Cerebellar cortex (tissue), 1 donor: Measurements from ENCODE around the gene IL1RAPL2.
"Not testable (repeated sequence)": the region's sequence is repeated elsewhere in the genome, so short reads cannot be mapped to it uniquely, and the experiment has no call there.

Experiments used
- DNase-seq: peaks from one replicate; pipeline ENCODE4 v3.0.0-alpha.2; 2015; ENCODE audit warnings: low spot score

The IL1RAPL2 gene

GRCh38 chrX:104565791-104566680, at the start of gene IL1RAPL2:
Gene IL1RAPL2 (plus strand): TSS chrX:104566199.
- peak; percentile 0 for DNase-seq

- DNase-seq = no peak
Observed at GRCh38 chrX:104522386-104522785, 43.6 kb upstream of the IL1RAPL2 start.

DNA sequence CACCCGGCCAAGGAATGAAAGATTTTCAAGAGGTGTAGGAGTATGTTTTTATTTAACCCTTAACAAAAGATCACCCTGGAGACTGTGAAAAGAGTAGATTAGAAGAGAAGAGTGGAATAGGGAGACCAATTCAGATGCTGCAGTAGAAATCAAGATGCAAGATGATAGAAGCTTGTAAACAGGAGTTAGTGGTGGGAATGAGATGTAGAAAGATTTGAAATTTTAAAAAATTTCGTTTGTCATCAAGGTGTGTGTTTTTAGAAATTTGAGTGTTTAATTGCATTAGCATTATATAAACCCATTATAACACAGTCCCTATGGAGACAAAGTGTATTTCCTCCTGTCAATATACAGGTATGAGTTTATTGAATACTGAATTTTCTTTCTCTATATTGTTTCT, 42.1 kb upstream of the IL1RAPL2 start:
- DNase-seq = no peak

DNA sequence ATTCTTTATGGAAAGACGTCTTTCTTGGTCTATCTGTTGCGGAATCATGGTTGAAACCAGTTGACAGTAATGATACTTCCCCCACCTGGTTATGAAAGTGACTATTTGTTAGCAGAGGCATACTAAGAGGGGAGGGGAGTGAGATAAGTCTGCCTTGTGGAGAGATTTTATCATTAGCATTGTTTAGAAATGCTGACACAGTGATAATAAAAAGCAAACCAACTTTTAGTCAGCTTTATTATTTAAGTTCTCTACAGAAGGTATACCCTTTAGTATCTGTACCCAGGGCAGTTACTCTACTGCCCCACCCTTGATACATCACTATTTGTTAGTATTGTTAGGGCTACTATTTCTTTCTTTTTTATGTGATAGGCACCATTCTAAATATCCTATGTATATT, 26.9 kb upstream of the IL1RAPL2 start:
- DNase-seq = no peak

DNA sequence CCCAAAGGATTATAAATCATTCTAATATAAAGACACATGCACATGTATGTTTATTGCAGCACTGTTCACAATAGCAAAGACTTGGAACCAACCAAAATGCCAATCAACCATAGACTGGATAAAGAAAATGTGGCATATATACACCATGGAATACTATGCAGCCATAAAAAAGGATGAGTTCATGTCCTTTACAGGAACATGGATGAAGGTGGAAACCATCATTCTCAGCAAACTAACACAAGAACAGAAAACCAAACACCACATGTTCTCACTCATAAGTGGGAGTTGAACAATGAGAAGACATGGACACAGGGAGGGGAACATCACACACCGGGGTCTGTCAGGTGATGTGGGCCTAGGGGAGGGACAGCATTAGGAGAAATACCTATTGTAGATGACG, 23.6 kb upstream of the IL1RAPL2 start:
- DNase-seq = not testable (repeated sequence)

GRCh38 chrX:104564335-104564734, 1.7 kb upstream of the IL1RAPL2 start:
- no peak for DNase-seq

- no peak for DNase-seq
Observed at GRCh38 chrX:104564921-104565703, 887 bp upstream of the IL1RAPL2 start.

DNA sequence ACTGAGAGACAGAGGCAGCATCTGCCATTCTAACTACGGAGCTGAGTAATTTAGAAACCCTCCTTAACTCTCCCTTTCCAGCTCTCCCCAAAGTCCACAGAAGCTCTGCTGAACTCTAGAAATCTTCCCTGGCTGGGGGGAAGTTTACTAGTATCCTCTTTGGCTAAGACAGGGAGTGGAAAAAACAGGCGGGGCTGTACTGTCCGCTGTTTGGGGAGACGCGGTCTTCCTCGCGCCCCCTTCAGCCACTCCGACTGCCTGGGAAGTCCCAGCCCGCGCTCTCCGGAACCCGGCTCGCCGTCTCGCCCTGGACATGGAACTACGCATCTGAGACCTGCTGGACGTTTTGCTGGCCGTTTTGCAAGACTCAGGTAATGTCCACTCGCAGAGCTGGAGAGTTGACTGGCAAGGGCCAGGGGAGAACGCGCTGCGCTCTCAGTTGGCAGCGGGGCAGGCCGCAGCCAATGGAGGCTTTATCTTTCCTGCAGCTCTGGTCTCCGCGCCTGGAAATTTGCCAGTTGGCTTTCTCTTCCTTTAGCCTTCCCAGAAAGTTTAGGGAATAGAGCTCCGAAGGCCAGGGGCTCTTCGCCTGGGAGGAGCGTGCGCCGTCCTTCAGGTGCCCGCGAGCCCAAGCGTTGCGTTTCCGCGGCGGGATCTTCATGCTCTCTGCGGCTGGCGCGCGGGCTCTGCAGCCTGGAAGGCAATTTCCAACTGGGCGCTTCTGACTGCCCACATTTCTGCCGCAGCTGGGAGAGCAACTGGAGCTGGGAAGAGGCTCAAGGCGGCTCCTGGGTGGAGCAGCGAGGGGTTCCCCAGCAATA, 892 bp downstream of the IL1RAPL2 start:
- DNase-seq = no peak

GRCh38 chrX:104567506-104567905, 1.5 kb downstream of the IL1RAPL2 start:
- DNase-seq = no peak

DNA sequence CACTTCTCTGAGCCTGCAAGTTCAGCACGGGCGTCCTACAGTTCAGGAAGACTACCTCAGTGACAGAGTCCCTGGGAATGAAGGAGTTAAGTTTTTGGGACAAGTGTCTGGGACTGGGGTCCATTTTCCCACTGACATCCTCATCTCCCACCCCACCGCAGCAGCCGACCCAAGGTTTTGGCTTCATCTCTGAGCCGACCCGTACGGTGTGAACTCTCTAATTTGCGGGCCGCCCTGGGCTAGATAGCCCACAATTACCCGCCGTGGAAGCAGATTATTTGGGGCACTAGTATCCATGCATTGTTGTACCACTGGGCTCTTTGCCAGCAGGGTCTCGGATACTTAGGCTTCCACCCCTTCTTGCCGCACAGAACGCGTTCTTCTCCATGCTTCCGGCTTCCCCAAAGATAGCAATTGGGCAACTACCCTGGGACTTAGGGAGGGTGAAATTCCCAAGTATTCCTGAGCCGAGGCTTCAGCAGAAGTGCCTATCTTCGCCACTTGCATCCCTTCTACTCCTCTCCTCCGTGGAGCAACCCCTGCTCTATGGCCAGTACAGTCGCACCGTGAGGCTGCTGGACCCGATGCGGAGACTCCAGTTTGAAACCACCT, 2.4 kb downstream of the IL1RAPL2 start:
- DNase-seq = no peak

DNA sequence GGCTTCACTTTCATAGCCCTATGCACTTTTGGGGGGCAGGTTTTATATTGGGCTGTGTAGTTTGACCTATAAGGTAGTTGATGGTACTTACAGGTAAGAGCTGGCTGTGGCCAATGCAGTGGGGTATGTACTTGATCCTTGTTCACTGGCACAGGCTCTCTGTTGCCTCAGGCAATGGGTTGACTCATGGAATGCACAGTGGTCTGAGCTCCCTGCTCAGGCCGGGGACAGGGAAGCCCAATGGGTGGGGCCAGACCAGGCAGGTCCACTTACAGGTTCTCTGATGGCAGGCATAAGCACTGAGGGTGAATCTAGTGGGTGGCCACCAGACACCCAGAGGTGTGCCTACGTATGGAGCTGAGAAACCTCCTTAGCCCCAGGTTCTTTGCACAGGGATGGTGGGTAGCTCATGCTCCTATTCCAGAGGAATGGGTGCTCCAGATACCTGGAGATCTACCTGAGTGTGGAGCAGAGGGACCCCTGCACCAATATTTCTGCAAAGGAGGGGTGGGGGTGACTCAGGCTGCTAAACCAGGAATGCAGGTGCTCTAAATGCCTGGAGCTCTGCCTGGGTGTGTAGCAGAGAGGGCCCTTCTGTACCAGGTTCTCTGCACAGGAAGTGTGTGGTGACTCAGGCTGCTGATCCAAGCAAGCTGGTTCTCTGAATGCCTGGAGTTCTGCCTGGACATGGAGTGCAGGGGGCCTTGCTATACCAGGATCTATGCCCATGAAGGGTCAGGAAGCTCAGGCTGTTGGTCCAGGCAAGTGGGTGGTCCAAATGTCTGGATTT, 52.3 kb downstream of the IL1RAPL2 start:
- DNase-seq = no peak

DNA sequence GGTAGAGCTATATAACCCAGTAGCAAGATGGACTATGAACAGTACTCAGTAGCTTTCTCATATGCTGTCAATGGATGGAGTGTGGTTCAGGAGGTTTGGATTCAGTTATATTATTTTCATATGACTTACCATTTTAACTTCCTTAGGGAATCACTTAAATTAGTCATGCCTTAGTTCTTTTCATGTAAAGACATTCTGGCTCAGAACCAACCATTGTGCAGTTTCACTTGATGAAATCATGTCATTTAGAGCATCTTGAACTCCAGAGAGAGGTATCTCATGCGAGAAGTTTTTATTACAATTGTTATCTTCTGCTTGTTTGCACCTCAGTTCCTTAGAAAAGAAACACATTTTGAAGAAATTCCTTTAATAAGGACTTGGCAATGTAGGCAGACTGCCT, 55.8 kb downstream of the IL1RAPL2 start:
- no peak for DNase-seq

GRCh38 chrX:104641176-104641575, 75.2 kb downstream of the IL1RAPL2 start:
- DNase-seq = no peak

GRCh38 chrX:104647084-104647483, 81.1 kb downstream of the IL1RAPL2 start:
- no peak for DNase-seq

- no peak for DNase-seq
Observed at GRCh38 chrX:104659005-104659744, 93.2 kb downstream of the IL1RAPL2 start.

- DNase-seq = no peak
Observed at GRCh38 chrX:104660092-104660491, 94.1 kb downstream of the IL1RAPL2 start.

- DNase-seq = no peak
Observed at GRCh38 chrX:104662694-104663093, 96.7 kb downstream of the IL1RAPL2 start.

DNA sequence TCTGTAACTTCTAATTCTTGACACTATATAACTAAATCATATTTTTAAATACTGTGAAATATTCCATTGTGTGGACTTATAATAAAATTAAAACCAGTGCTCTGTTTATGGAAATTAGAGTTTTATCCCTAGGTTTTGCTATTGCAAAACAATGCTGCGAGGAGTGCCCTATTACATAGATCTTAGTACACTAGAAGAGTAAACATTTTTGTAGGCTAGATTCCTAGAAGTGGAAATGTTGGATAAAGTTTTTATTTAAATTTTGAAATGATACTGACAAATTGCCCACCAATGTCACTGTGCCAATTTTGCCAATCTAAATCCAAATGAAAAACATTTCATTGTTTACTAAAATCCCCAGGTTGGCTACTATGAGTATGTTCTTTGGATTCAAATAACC, 99.7 kb downstream of the IL1RAPL2 start:
- DNase-seq = no peak

GRCh38 chrX:104668550-104668949, 102.6 kb downstream of the IL1RAPL2 start:
- no peak for DNase-seq

DNA sequence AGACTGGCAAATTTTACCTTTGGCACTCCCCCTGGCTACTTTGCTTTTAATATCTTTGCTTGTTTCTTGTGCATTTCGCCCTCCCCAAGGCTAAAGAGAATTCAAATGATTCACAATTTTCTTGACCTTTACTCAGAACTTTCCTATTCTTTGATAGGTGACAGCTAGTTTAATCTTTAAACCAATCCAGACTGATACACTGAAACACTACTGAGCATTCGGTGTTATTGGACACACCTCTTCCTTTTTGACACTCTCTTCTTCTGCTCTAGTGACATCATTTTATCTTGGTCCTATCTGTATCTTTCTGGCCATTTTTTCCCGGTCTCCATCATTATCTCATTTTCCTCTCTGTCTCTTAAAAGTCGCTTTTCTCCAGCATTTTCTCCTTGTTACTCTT, 103.1 kb downstream of the IL1RAPL2 start:
- no peak for DNase-seq
